T-helper 2 cell (primary cell): ENCODE results near the gene PRKN.

Experiments
- DNase-seq, 5 experiments: peaks; one replicate each; pipeline versions ENCODE4 v3.0.0 to v3.0.0-alpha.2; 2012 to 2022

The PRKN gene

GRCh38 chr6:161458201-161458951 lies 1269.2 kb downstream of the PRKN start:
- no peak for DNase-seq

DNA sequence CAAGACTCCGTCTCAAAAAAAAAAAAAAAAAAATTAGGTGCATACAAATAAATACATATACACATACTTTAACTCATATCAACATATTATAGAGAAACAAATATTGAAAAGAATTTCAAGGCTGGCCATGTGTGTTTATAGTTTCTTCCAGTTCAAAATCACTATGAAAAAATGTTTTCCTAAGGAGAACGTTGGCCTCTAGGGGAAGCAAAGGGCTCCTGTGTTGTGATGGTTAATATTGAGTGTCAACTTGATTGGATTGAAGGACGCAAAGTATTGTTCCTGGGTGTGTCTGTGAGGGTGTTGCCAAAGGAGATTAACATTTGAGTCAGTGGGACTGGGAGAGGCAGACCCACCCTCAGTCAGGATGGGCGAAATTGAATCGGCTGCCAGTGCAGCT lies 1271.7 kb downstream of the PRKN start:
- DNase-seq, result no peak

GRCh38 chr6:161453558-161453957 lies 1274.0 kb downstream of the PRKN start:
- no peak for DNase-seq

- DNase-seq, result no peak
Observed at GRCh38 chr6:161452241-161452640, 1275.3 kb downstream of the PRKN start.

- no peak for DNase-seq
Observed at GRCh38 chr6:161449521-161449920, 1278.0 kb downstream of the PRKN start.

- no peak for DNase-seq
Observed at GRCh38 chr6:161446949-161447348, 1280.6 kb downstream of the PRKN start.

GRCh38 chr6:161446296-161446925 lies 1281.2 kb downstream of the PRKN start:
- no peak for DNase-seq

- no peak for DNase-seq
Observed at GRCh38 chr6:161445021-161445799, 1282.4 kb downstream of the PRKN start.

DNA sequence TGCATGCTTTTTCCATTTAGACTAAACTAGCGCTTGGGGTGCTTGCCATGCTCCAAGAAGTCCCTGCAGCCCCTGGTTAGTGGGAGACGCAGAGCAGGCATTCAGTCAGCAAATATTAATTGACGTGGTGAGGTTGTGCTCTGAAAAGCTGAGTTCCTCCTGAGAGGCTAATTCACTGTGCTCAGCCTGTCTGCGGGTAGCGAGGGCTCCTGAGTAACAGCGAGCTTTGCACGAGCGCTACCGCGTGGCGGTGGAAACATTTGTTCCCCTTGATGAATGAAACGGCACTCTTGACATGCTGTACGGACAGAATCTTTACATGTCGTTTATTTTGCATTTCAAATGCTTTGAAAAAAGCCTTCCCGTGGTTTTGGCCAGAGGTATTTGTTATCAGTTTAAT lies 1283.1 kb downstream of the PRKN start:
- DNase-seq, result peak in 1 of 5 experiments; percentile 51

DNA sequence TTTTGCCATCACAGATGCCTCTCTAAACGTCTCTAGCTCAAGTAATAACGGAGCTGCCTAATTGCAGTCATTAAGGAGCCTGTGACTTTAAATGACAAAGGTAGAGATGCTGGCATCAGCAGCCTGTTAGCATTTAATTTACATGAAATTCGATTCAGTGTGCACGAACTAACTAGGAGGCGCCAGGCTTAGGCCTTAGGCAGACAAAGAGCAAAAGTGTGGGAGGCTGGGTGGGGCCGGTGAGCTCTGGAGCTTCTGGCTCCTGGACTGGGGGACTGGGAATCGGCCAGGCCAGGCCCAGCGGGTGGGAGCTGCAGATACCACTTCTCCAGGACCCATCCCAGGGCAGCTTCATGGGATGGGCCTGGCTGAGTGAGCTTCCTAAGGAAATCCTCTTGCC lies 1283.7 kb downstream of the PRKN start:
- no peak for DNase-seq

DNA sequence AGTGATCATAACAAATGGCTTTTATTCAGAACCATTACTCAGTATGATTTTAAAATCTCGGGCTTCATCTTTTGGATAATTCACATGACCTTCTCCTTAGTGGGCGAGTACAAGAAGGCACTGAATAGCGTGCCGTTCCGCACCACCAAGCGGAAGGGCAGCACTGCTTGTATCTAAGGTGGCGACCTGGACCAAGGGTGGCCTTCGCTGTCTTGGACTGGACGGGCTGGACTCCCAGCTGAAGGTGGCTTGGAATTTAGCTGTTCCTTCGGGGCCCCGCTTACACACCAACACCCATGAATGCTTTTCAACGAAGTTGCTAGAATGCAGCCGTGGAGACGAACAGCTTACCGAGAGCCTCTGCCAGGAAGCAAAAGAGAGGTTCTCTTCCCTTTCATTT lies 1285.1 kb downstream of the PRKN start:
- DNase-seq, result no peak

DNA sequence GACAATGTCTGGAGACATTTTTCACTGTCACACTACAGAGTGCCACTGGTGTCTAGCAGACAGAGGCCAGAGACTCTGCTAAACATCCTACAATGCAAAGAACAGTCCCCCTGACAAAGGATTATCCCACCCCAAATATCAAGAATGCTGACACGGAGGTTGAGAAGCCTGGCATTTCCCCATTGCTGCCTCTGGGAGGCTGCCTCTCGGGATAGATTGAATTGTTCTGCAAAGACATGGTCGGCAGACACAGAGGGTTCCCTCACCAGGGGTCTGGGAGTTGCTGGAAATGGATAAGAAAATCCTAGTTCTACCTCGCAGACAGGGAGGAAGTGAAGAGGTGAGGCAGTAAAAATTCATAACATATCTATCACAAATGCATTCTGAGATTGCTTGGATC lies 1287.3 kb downstream of the PRKN start:
- DNase-seq, result no peak

- no peak for DNase-seq
Observed at GRCh38 chr6:161439093-161439492, 1288.5 kb downstream of the PRKN start.

DNA sequence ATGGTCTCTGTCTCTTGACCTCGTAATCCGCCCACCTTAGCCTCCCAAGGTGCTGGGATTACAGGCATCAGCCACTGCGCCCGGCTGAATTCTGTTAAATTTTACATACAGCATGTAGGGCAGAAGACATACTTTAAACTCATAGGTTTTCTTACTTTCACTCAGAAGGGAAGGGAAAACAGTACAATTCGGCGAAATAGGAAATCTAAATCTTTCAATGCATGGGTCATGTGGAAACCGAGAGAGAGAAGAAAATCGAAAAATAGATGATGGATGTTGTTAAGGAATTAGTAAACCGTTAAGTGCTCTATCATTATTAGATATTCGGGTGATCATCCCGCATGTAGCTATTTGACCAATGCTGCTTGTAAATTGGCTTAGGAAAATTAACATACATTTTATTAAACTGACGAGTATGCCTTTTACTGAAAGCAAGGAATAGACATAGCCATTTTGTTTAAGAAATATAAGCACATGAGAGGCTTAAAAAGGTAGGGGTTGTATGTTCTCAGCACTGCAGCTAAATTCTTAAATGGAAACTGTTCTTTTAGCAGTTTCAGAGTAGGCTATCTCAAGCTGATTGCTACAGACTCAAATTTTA lies 1289.0 kb downstream of the PRKN start:
- DNase-seq, result no peak

GRCh38 chr6:161437851-161438250 lies 1289.7 kb downstream of the PRKN start:
- DNase-seq, result no peak

DNA sequence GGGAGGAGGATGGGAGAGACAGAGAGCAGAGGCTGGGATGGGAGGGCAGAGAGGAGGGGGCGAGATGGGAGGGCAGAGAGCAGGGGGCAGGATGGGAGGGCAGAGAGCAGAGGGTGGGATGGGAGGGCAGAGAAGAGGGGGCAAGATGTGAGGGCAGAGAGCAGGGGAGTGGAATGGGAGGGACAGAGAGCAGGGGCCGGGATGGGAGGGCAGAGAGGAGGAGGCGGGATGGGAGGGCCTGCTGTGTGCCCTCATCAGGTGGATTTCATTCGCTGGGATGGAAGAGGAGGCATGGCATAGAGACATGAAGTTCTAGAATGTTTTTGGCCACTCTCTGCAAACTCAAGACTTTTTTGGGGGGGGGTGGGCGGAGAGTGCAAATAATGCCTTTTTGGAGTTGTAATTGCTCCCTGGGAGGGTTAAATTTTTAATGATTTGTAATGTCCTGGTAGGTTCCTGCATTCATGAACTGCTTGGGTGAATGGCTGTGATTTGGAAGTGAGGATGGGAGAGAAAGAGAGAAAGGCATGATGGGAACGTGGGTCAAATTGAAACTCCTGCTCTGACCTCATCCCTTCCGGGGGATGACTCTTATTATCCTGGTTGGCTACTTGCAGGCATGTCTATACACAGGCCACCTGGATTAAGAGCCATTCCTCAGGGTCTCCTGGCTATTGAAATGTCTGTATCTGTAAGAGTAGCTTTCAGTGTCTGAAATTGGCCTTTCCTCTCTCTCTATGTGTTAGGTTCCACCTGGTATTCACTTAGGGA lies 1291.3 kb downstream of the PRKN start:
- no peak for DNase-seq

DNA sequence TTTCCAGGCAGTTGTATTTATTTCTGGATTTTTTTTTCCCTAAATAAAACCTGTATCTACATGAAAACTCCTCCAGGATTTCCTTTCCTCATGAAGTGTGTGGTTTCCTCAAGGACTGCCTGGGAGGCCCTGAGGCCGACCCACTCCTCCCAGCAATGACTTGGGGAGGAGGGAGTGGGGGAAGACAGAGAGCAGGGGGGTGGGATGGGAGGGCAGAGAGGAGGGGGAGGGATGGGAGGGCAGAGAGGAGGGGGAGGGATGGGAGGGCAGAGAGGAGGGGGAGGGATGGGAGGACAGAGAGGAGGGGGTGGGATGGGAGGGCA lies 1291.9 kb downstream of the PRKN start:
- DNase-seq, result no peak

- DNase-seq, result no peak
Observed at GRCh38 chr6:161434921-161435747, 1292.4 kb downstream of the PRKN start.

GRCh38 chr6:161434350-161434749 lies 1293.2 kb downstream of the PRKN start:
- no peak for DNase-seq

DNA sequence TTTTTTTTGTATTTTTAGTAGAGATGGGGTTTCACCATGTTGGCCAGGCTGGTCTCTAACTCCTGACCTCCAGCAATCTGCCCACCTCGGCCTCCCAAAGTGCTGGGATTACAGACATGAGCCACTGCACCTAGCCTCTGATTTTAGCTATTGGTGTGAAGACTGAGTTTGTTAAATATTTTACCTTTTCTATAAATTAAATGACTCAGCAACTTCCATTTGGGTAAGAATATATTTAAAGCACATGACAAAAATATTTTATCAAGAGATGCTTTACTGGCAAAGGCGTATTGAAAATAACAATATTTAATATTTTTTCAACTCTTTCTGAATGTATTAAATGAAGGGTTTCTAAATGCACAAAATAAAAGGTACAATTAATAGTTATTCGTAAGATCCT lies 1295.0 kb downstream of the PRKN start:
- DNase-seq, result no peak

DNA sequence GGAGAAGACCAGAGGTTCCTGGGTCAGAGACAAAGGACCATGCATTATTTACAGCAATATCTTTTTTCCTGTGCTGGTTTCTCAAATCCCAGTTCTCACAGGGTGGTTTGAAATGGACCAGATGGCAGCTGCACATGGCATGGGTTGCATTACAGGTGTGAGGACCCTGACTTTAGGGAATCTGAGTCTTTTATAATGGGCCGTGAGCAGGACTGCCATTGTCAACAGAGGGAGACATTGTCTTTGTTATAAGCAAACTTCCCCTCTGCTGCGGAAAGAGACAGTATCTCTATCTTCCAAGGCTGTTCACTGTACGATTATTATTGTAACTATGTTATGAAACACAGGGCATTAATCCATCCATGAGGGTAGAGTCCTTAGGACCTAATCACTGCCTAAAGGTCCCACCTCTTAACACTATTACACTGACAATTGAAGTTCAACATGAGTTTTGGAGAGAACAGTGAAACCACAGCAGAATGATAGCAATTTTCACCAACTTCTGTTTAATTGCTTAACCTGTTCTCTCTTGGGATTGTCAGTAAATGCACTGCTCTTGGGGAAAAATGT lies 1297.6 kb downstream of the PRKN start:
- no peak for DNase-seq
